ENCODE results near the gene GALNT1.

GALNT1 gene

GRCh38 chr18:35682281-35682867 is 100.8 kb downstream of the GALNT1 start:
- DNase-seq = no peak

- no peak for DNase-seq
Measured at GRCh38 chr18:35683021-35683420, 101.5 kb downstream of the GALNT1 start.

GRCh38 chr18:35688757-35689156 is 107.2 kb downstream of the GALNT1 start:
- no peak for DNase-seq

- DNase-seq = no peak
Measured at GRCh38 chr18:35689728-35690127, 108.2 kb downstream of the GALNT1 start.

GRCh38 chr18:35691625-35692024 is 110.1 kb downstream of the GALNT1 start:
- DNase-seq = no peak

GRCh38 chr18:35692866-35693265 is 111.3 kb downstream of the GALNT1 start:
- no peak for DNase-seq

GRCh38 chr18:35693829-35694228 is 112.3 kb downstream of the GALNT1 start:
- no peak for DNase-seq

GRCh38 chr18:35694808-35695207 is 113.3 kb downstream of the GALNT1 start:
- no peak for DNase-seq

- no peak for DNase-seq
Measured at GRCh38 chr18:35695384-35695783, 113.8 kb downstream of the GALNT1 start.

- no peak for DNase-seq
Measured at GRCh38 chr18:35695803-35696202, 114.3 kb downstream of the GALNT1 start.

GRCh38 chr18:35696307-35696706 is 114.8 kb downstream of the GALNT1 start:
- DNase-seq = no peak

- no peak for DNase-seq
Measured at GRCh38 chr18:35697869-35698268, 116.3 kb downstream of the GALNT1 start.

- DNase-seq = no peak
Measured at GRCh38 chr18:35703043-35703688, 121.6 kb downstream of the GALNT1 start.

- no peak for DNase-seq
Measured at GRCh38 chr18:35705988-35706387, 124.4 kb downstream of the GALNT1 start.

- no peak for DNase-seq
Measured at GRCh38 chr18:35707247-35707646, 125.7 kb downstream of the GALNT1 start.

GRCh38 chr18:35707674-35708073 is 126.1 kb downstream of the GALNT1 start:
- no peak for DNase-seq

GRCh38 chr18:35710581-35710980 is 129.0 kb downstream of the GALNT1 start:
- DNase-seq = no peak

GRCh38 chr18:35711227-35711626 is 129.7 kb downstream of the GALNT1 start:
- DNase-seq = no peak

- no peak for DNase-seq
Measured at GRCh38 chr18:35713545-35713944, 132.0 kb downstream of the GALNT1 start.

- DNase-seq = no peak
Measured at GRCh38 chr18:35714539-35714938, 133.0 kb downstream of the GALNT1 start.

- DNase-seq = no peak
Measured at GRCh38 chr18:35715139-35715538, 133.6 kb downstream of the GALNT1 start.

- no peak for DNase-seq
Measured at GRCh38 chr18:35716169-35716831, 134.8 kb downstream of the GALNT1 start.

- DNase-seq = no peak
Measured at GRCh38 chr18:35717182-35717581, 135.6 kb downstream of the GALNT1 start.

GRCh38 chr18:35721431-35722081 is 140.0 kb downstream of the GALNT1 start:
- no peak for DNase-seq

Measured in DMS79 treated with DMSO at 0.1 percent for 48 hours (cell line).